Esophagus squamous epithelium (tissue), 5 donors: ENCODE measurements around the gene KLHL15. TPM values are rescaled to one million over a fixed set of nuclear protein-coding genes. Genes with fewer than 3 reads are reported as not detected.
A peak's percentile ranks its signal among the peaks of the same experiment; 100 is the strongest.

ENCODE experiments used
- DNase-seq: peaks from one replicate; lab custom pipeline; 2025; lab: John Stamatoyannopoulos, UW
- H3K27ac ChIP-seq, 4 donors: fragments of 200-600 bp; sonication (generic); one replicate each; pipeline ENCODE4 v1.5.1; 2016 to 2019; ENCODE audit warnings: mild to moderate bottlenecking in 1 of 4
- H3K27me3 ChIP-seq, 4 donors: fragments of 200-600 bp; sonication (generic); 1 replicate in 3 of 4; 2 replicates in 1 of 4; pipeline versions ENCODE4 v1.5.1 to v1.6.0; 2017 to 2021; ENCODE audit warnings: antibody characterized with exemption in 1 of 4
- H3K36me3 ChIP-seq, 3 donors: fragments of 200-600 bp; sonication (generic); one replicate each; pipeline ENCODE4 v1.5.1; 2016 to 2019
- H3K4me1 ChIP-seq, 3 donors: fragments of 200-600 bp; sonication (generic); one replicate each; pipeline ENCODE4 v1.5.1; 2017 to 2019
- H3K4me3 ChIP-seq, 4 donors: fragments of 200-600 bp; sonication (generic); 1 replicate in 3 of 4; 2 replicates in 1 of 4; pipeline ENCODE4 v1.5.1; 2016 to 2019; ENCODE audit warnings: mild to moderate bottlenecking in 2 of 4, moderate library complexity in 1 of 4
- H3K9me3 ChIP-seq, 3 donors: fragments of 200-600 bp; sonication (generic); one replicate each; pipeline ENCODE4 v1.5.1; 2016 to 2019
- CTCF ChIP-seq, 6 experiments: fragments of 450-650 bp in 4 of 6; fragments of 200-600 bp in 2 of 6; sonication (generic) in 2 of 6; IDR thresholded peaks; one replicate each; pipeline ENCODE4 v1.5.1; 2016 to 2019; ENCODE audit warnings: antibody characterized with exemption in 6 of 6, mild to moderate bottlenecking in 4 of 6, moderate library complexity in 4 of 6
- POLR2A ChIP-seq, 4 donors: fragments of 450-650 bp; IDR thresholded peaks; one replicate each; pipeline ENCODE4 v1.6.1; 2017; ENCODE audit warnings: antibody characterized with exemption in 4 of 4, mild to moderate bottlenecking in 4 of 4, moderate library complexity in 3 of 4
- WGBS, 2 donors: methylation state at CpG; one replicate each; pipeline ENCODE4 v1.1.5; 2018; 5-methylcytosine and 5-hydroxymethylcytosine counted together
- intact Hi-C: fragments of 100-400 bp; cut with DNase I; formaldehyde crosslinking; loops from one replicate; pipeline ENCODE4 v1.15.0; 2022
- total RNA-seq, 4 donors: library from RNA; depleted of rRNA; stranded (reverse); fragments of >200 nt; gene quantifications; one replicate each; pipeline ENCODE4 v1.1.0, GENCODE V29; 2016
- donor health status: DM: yes; HTN: yes; CAD: no.

Gene KLHL15
- total RNA-seq, 4 donors from 2014 or later, result 2.5 to 11.8 (median 5.4) TPM

GRCh38 chrX:24023544-24023943 is 3.4 kb downstream of the KLHL15 start:
- H3K4me1 ChIP-seq, result peaks cover 0 to 13% (median 0%) of the 10 kb centered on the region in 3 donors
- intact Hi-C loops, result no loop called here
- no peaks in the 10 kb centered on the region for H3K36me3 ChIP-seq
- DNase-seq, result no peak
- 14 to 33% methylated on average over 1 of the region's 1 CpG for WGBS, 2 donors
- no peaks in the 10 kb centered on the region for H3K9me3 ChIP-seq
- TF ChIP-seq CTCF (IDR thresholded peaks at IDR 0.05), result no peak
- no peak for TF ChIP-seq POLR2A (IDR thresholded peaks at IDR 0.05)
- peak overlapping the region in 2 of 4 donors; percentile 89 to 97 for H3K27ac ChIP-seq
- peak overlapping the region; percentile 65 to 87 (median 78) for H3K4me3 ChIP-seq
- no peaks in the 10 kb centered on the region for H3K27me3 ChIP-seq

GRCh38 chrX:24020306-24020876 is 6.6 kb downstream of the KLHL15 start:
- 56 to 74% methylated on average over 3 of the region's 3 CpGs for WGBS, 2 donors

GRCh38 chrX:24019448-24019847 is 7.5 kb downstream of the KLHL15 start:
- intact Hi-C loops, result no loop called here
- H3K4me3 ChIP-seq, result no peak overlapping the region
- TF ChIP-seq CTCF (IDR thresholded peaks at IDR 0.05), result no peak
- no peak for TF ChIP-seq POLR2A (IDR thresholded peaks at IDR 0.05)
- peak overlapping the region in 2 of 4 donors; percentile 13 to 36 for H3K27ac ChIP-seq
- H3K36me3 ChIP-seq, result no peaks in the 10 kb centered on the region
- no peaks in the 10 kb centered on the region for H3K27me3 ChIP-seq
- H3K4me1 ChIP-seq, result peaks cover 0 to 13% (median 0%) of the 10 kb centered on the region in 3 donors
- no peak for DNase-seq
- H3K9me3 ChIP-seq, result no peaks in the 10 kb centered on the region
- 48 to 69% methylated on average over 3 of the region's 7 CpGs for WGBS, 2 donors

More at GRCh38 chrX:24020306-24020876, 6.6 kb downstream of the KLHL15 start:
- Histone ChIP-seq H3K4me3 (no peak overlapping the region), H3K36me3 (no peaks in the 10 kb centered on the region), H3K4me1 (peaks cover 0 to 13% (median 0%) of the 10 kb centered on the region in 3 donors), H3K27ac (peak overlapping the region in 2 of 4 donors; percentile 13 to 36), H3K9me3 (no peaks in the 10 kb centered on the region), H3K27me3 (no peaks in the 10 kb centered on the region)
- no peak for DNase-seq
- no peak for TF ChIP-seq CTCF (IDR thresholded peaks at IDR 0.05)
- TF ChIP-seq POLR2A (IDR thresholded peaks at IDR 0.05), result no peak
- intact Hi-C loops, result no loop called here

GRCh38 chrX:24018809-24019208 is 8.2 kb downstream of the KLHL15 start:
- H3K4me1 ChIP-seq, result peaks cover 0 to 11% (median 0%) of the 10 kb centered on the region in 3 donors
- no peak overlapping the region for H3K4me3 ChIP-seq
- TF ChIP-seq POLR2A (IDR thresholded peaks at IDR 0.05) (no peak), CTCF (IDR thresholded peaks at IDR 0.05) (no peak)
- no peaks in the 10 kb centered on the region for H3K27me3 ChIP-seq
- H3K36me3 ChIP-seq, result no peaks in the 10 kb centered on the region
- intact Hi-C loops, result no loop called here
- WGBS, 2 donors, result 45 to 71% methylated on average over 4 of the region's 4 CpGs
- H3K27ac ChIP-seq, result peak overlapping the region in 2 of 4 donors; percentile 21 to 36
- DNase-seq, result no peak
- no peaks in the 10 kb centered on the region for H3K9me3 ChIP-seq

GRCh38 chrX:24017674-24018073 is 9.3 kb downstream of the KLHL15 start:
- H3K4me1 ChIP-seq, result no peaks in the 10 kb centered on the region
- no peaks in the 10 kb centered on the region for H3K36me3 ChIP-seq
- no peaks in the 10 kb centered on the region for H3K9me3 ChIP-seq
- no peaks in the 10 kb centered on the region for H3K27me3 ChIP-seq
- 84 to 87% methylated on average over 8 to 9 of the region's 9 CpGs for WGBS, 2 donors
- no peak overlapping the region for H3K4me3 ChIP-seq
- no peak for DNase-seq
- TF ChIP-seq CTCF (IDR thresholded peaks at IDR 0.05) (no peak), POLR2A (IDR thresholded peaks at IDR 0.05) (no peak)
- H3K27ac ChIP-seq, result no peak overlapping the region
- intact Hi-C loops, result no loop called here
